HepG2 (cell line): Measurements from ENCODE around the gene ATP11A. TPM values are rescaled to one million over a fixed set of nuclear protein-coding genes. Genes with fewer than 3 reads are reported as not detected.

Experiments used
- ATAC-seq: fragments of 200-7000 bp; cut with Tn5 transposase; 3 replicates; pipeline ENCODE4 v1.9.1; 2020; ENCODE audit warnings: mild to moderate bottlenecking, moderate library complexity
- BruUV-seq: library from RNA; stranded (reverse); fragments of 400-500 nt; replicated peaks from 2 replicates; lab custom pipeline; 2021; lab: Mats Ljungman, UMichigan
- CTCF ChIA-PET: fragments of 300-600 bp; formaldehyde crosslinking; extraction: SDS; loops from one replicate; lab custom pipeline; 2021; ENCODE audit warnings: low total read pairs, inconsistent platforms, low intra/inter-chr PET ratio; lab: Yijun Ruan, JAX
- POLR2A ChIA-PET: fragments of 350-600 bp; sonication (Branson Sonifier 250); formaldehyde crosslinking; loops from one replicate; lab custom pipeline; 2020; ENCODE audit warnings: antibody characterized with exemption, inconsistent platforms; lab: Yijun Ruan, JAX
- DNase-seq: peaks from one replicate; pipeline ENCODE4 v3.0.0-alpha.2; 2015; ENCODE audit warnings: low spot score
- FAIRE-seq: peaks from 3 replicates; lab custom pipeline; 2011; peaks lifted over from hg19 to GRCh38; lab: Jason Lieb, UNC
- H2AFZ ChIP-seq: one replicate; pipeline ENCODE4 v1.6.1; 2011; ENCODE audit warnings: low read length, inconsistent platforms
- H3K27ac ChIP-seq: fragments of 300-600 bp; 3 replicates; pipeline ENCODE4 v1.8.0; 2011; ENCODE audit warnings: mixed run types, mild to moderate bottlenecking, mixed read lengths, low read length, inconsistent platforms; ENCODE audit not compliant: insufficient read depth; ENCODE audit errors: extremely low read length
- H3K27me3 ChIP-seq, 2 experiments: fragments of 200-600 bp in 1 of 2; 2 replicates in 1 of 2; 3 replicates in 1 of 2; pipeline versions ENCODE4 v1.6.0 to v1.8.0; 2011; ENCODE audit warnings: low read length in 2 of 2, mild to moderate bottlenecking in 2 of 2, moderate library complexity in 2 of 2, inconsistent platforms in 1 of 2; ENCODE audit not compliant: insufficient read depth in 2 of 2, control insufficient read depth in 1 of 2
- H3K36me3 ChIP-seq, 2 experiments: fragments of 200-600 bp in 1 of 2; replicated peaks in 1 of 2; 2 replicates in 1 of 2; 3 replicates in 1 of 2; pipeline versions ENCODE4 v1.5.1 to v1.8.0; 2011; ENCODE audit warnings: low read length in 2 of 2, inconsistent platforms in 1 of 2; ENCODE audit not compliant: insufficient read depth in 2 of 2, control insufficient read depth in 1 of 2
- H3K4me1 ChIP-seq: 2 replicates; pipeline ENCODE4 v1.5.1; 2012; ENCODE audit warnings: low read length, inconsistent platforms; ENCODE audit not compliant: insufficient read depth
- H3K4me2 ChIP-seq: 2 replicates; pipeline ENCODE4 v1.6.0; 2011; ENCODE audit warnings: low read depth, low read length, inconsistent platforms
- H3K4me3 ChIP-seq, 3 experiments: fragments of 200-600 bp in 1 of 3; sonication (generic), shearing (Covaris generic) in 1 of 3; replicated peaks in 1 of 3; 2 replicates each; pipeline ENCODE4 v1.5.1; 2011 to 2016; ENCODE audit warnings: low read length in 3 of 3, inconsistent platforms in 2 of 3, low read depth in 2 of 3, mild to moderate bottlenecking in 2 of 3, control low read depth in 1 of 3, mixed read lengths in 1 of 3; ENCODE audit not compliant: insufficient read depth in 1 of 3
- H3K79me2 ChIP-seq: one replicate; pipeline ENCODE4 v1.6.1; 2011; ENCODE audit warnings: low read length, inconsistent platforms; ENCODE audit not compliant: insufficient read depth
- H3K9ac ChIP-seq: 2 replicates; pipeline ENCODE4 v1.6.0; 2011; ENCODE audit warnings: mild to moderate bottlenecking, low read depth, low read length, inconsistent platforms; ENCODE audit not compliant: insufficient read depth
- H3K9me3 ChIP-seq: 2 replicates; pipeline ENCODE4 v1.5.1; 2012; ENCODE audit warnings: mild to moderate bottlenecking, low read length
- H4K20me1 ChIP-seq: 2 replicates; pipeline ENCODE4 v1.6.0; 2011; ENCODE audit warnings: inconsistent platforms, mild to moderate bottlenecking, low read length, moderate library complexity; ENCODE audit not compliant: insufficient read depth
- CREB1 ChIP-seq, 2 experiments: fragments of 450-650 bp in 1 of 2; IDR thresholded peaks; 2 replicates each; pipeline ENCODE4 v1.6.1; 2016 to 2017; ENCODE audit warnings: control low read depth in 1 of 2, mild to moderate bottlenecking in 1 of 2, missing compliant biosample characterization in 1 of 2, missing genetic modification characterization in 1 of 2
- NBN ChIP-seq: fragments of 450-650 bp; conservative IDR thresholded peaks from 2 replicates; pipeline ENCODE4 v1.6.1; 2017
- NFYC ChIP-seq: IDR thresholded peaks from 2 replicates; pipeline ENCODE4 v1.6.1; 2016; ENCODE audit warnings: missing genetic modification reagents, missing compliant biosample characterization
- PHF5A ChIP-seq: IDR thresholded peaks from one replicate; pipeline ENCODE4 v1.6.1; 2018; ENCODE audit warnings: low read depth, missing genetic modification reagents; ENCODE audit not compliant: unreplicated experiment
- SNAI1 ChIP-seq: sonication (generic); formaldehyde crosslinking; IDR thresholded peaks from 2 replicates; pipeline ENCODE4 v1.5.0; 2020; ENCODE audit warnings: mild to moderate bottlenecking, missing genetic modification reagents, borderline replicate concordance
- SP2 ChIP-seq: sonication (generic); formaldehyde crosslinking; IDR thresholded peaks from 2 replicates; pipeline ENCODE4 v1.5.1; 2020; ENCODE audit warnings: mild to moderate bottlenecking, missing genetic modification reagents
- STAT6 ChIP-seq: sonication (generic); formaldehyde crosslinking; IDR thresholded peaks from 2 replicates; pipeline ENCODE4 v1.4.0; 2020; ENCODE audit warnings: missing genetic modification reagents, mild to moderate bottlenecking, borderline replicate concordance
- ZBTB2 ChIP-seq: sonication (generic); formaldehyde crosslinking; IDR thresholded peaks from 2 replicates; pipeline ENCODE4 v1.8.0; 2022; ENCODE audit warnings: low read depth, missing genetic modification reagents
- ZNF224 ChIP-seq: sonication (generic); formaldehyde crosslinking; IDR thresholded peaks from 2 replicates; pipeline ENCODE4 v1.5.0; 2020; ENCODE audit warnings: mild to moderate bottlenecking, missing genetic modification reagents
- ZNF430 ChIP-seq: sonication (generic); formaldehyde crosslinking; IDR thresholded peaks from 2 replicates; pipeline ENCODE4 v1.9.0; 2021; ENCODE audit warnings: mild to moderate bottlenecking, missing genetic modification reagents
- ZNF777 ChIP-seq: sonication (generic); formaldehyde crosslinking; IDR thresholded peaks from 2 replicates; pipeline ENCODE4 v1.4.0; 2020; ENCODE audit warnings: missing genetic modification reagents
- WGBS: methylation state at CpG from one replicate; pipeline ENCODE4 v1.1.6; 2017; ENCODE audit warnings: low lambda C conversion rate; 5-methylcytosine and 5-hydroxymethylcytosine counted together
- in situ Hi-C: cut with HindIII; loops from 2 replicates; pipeline ENCODE4 v1.10.0; 2017; ENCODE audit warnings: low pct_unique_long_range_greater_than_20kb; ENCODE audit not compliant: extremely low pct_ligation_motif_present
- intact Hi-C: fragments of 100-400 bp; cut with micrococcal nuclease; formaldehyde crosslinking; loops from one replicate; pipeline ENCODE4 v1.10.0; 2022; ENCODE audit not compliant: unreplicated experiment
- polyA plus RNA-seq, 8 experiments: library from polyadenylated mRNA; depleted of rRNA in 3 of 8; stranded (reverse) in 7 of 8; unstranded in 1 of 8; fragments of >200 nt; fragmentation: Illumina TruSeq in 4 of 8; extraction: Trizol in 4 of 8; gene quantifications; 2 replicates each; pipeline versions ENCODE4 v1.2.1 to v1.2.3, GENCODE V29; 2011 to 2016; ENCODE audit warnings: low read depth in 4 of 8, missing spikeins in 1 of 8, mixed read lengths in 1 of 8; ENCODE audit not compliant: insufficient read depth in 1 of 8
- total RNA-seq, 5 experiments: library from RNA; depleted of rRNA; stranded (reverse); fragments of >200 nt; fragmentation: Illumina TruSeq; extraction: Trizol; gene quantifications; 2 replicates each; pipeline ENCODE4 v1.2.3, GENCODE V29; 2016; ENCODE audit warnings: low read depth in 1 of 5
- TF ChIP-seq, protein P1 (sequence below): sonication (generic); formaldehyde crosslinking; IDR thresholded peaks from 2 replicates; pipeline ENCODE4 v1.8.0; 2022; ENCODE audit warnings: mild to moderate bottlenecking, missing genetic modification reagents, borderline replicate concordance

ATP11A gene
- total and polyA plus RNA-seq, 2 of the 13 experiments (the other 11 are each of a cell fraction or from before 2014, with no cell fraction given): 18.4 to 20.1 TPM

GRCh38 chr13:112905086-112905485 lies 215.2 kb downstream of the ATP11A start:
- TF ChIP-seq NBN (no peak), SNAI1 (CRISPR knock-in tag) (no peak), NFYC (CRISPR knock-in tag) (0 out of 2 replicates have a peak, but pooled peaks have one; percentile 13)
- no peak overlapping the region for H3K9ac ChIP-seq
- peak overlapping the region; percentile 73 for H3K27ac ChIP-seq
- H3K4me1 ChIP-seq: peaks cover 57% of the 10 kb centered on the region
- no peak overlapping the region for H2AFZ ChIP-seq
- no peak overlapping the region for H3K4me3 ChIP-seq
- peak overlapping the region; percentile 73; the same call in 1 of the 2 replicates for H3K4me2 ChIP-seq
- H3K9me3 ChIP-seq: no peaks in the 10 kb centered on the region
- FAIRE-seq (no peak), ATAC-seq (no peak), DNase-seq (no peak)
- H3K79me2 ChIP-seq: peaks cover 10% of the 10 kb centered on the region
- in situ Hi-C loops (no loop called here), intact Hi-C loops (no loop called here)
- H3K27me3 ChIP-seq: no peaks in the 10 kb centered on the region
- peaks cover 5 to 24% of the 10 kb centered on the region in 2 experiments; a peak in 4 of 5 replicates for H3K36me3 ChIP-seq
- no peaks in the 10 kb centered on the region for H4K20me1 ChIP-seq
- 93% methylated on average over 9 of the region's 9 CpGs for WGBS
- ChIA-PET CTCF (no interaction called here), POLR2A (interaction anchor here (4.1 kb wide), 1 partner anchor 11 kb away, joined by 26 read pairs; no protein-coding TSS in a partner anchor)
- BruUV-seq: no TSS peak

DNA sequence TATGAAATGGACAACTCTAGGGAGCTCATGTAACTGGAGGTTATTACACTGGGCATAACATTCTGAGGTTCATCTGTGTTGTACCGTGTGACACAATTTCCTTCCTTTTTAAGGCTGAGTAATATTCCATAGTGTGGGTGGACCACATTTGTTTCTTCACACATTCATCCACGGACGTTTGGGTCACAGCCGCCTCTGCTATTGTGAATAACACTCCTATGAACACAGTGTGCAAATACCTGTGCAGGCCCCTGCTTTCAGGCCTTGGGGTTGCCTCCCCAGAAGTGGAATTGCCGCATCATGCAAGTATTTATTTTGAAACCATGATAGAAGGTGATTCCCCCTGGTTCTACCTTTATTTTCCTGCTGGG lies 215.8 kb downstream of the ATP11A start:
- in situ Hi-C loops (no loop called here), intact Hi-C loops (no loop called here)
- peaks cover 59% of the 10 kb centered on the region for H3K4me1 ChIP-seq
- peak overlapping the region; percentile 73 for H3K4me2 ChIP-seq
- ChIA-PET POLR2A (interaction anchor here (0.7 to 4.1 kb wide), 7 partner anchors 10 to 318 kb away, joined by 3 to 26 read pairs (median 4); partner anchors contain the start of gene TUBGCP3), CTCF (no interaction called here)
- peaks cover 5 to 24% of the 10 kb centered on the region in 2 experiments; a peak in 4 of 5 replicates for H3K36me3 ChIP-seq
- WGBS: 59% methylated on average over 5 of the region's 5 CpGs
- H3K79me2 ChIP-seq: peaks cover 10% of the 10 kb centered on the region
- DNase-seq (no peak), FAIRE-seq (no peak), ATAC-seq (peak; percentile 31)
- H3K27ac ChIP-seq: peak overlapping the region; percentile 73
- no peak overlapping the region for H2AFZ ChIP-seq
- no TSS peak for BruUV-seq
- H3K4me3 ChIP-seq: peak overlapping the region in 2 of 3 experiments; percentile 5 to 50; a peak in 2 of 6 replicates
- no peaks in the 10 kb centered on the region for H4K20me1 ChIP-seq
- no peak overlapping the region for H3K9ac ChIP-seq
- H3K27me3 ChIP-seq: no peaks in the 10 kb centered on the region
- H3K9me3 ChIP-seq: no peaks in the 10 kb centered on the region
- 0 out of 2 replicates have a peak, but pooled peaks have one; percentile 75 for TF ChIP-seq ZNF224 (CRISPR knock-in tag)
- no peak for TF ChIP-seq SP2 (CRISPR knock-in tag)
- TF ChIP-seq STAT6 (CRISPR knock-in tag): 0 out of 2 replicates have a peak, but pooled peaks have one; percentile 29
- no peak for TF ChIP-seq PHF5A (CRISPR knock-in tag)
- no peak for TF ChIP-seq ZBTB2 (CRISPR knock-in tag)
- TF ChIP-seq ZNF430: peak; percentile 34; the same call in 1 of the 2 replicates
- TF ChIP-seq ZNF777: peak; percentile 26; the same call in 1 of the 2 replicates
- no peak for TF ChIP-seq CREB1 (IDR thresholded peaks at IDR 0.05)
- TF ChIP-seq CREB1 (CRISPR knock-in tag; IDR thresholded peaks at IDR 0.05): 0 out of 2 replicates have a peak, but pooled peaks have one; percentile 14
- TF ChIP-seq, protein P1, sequence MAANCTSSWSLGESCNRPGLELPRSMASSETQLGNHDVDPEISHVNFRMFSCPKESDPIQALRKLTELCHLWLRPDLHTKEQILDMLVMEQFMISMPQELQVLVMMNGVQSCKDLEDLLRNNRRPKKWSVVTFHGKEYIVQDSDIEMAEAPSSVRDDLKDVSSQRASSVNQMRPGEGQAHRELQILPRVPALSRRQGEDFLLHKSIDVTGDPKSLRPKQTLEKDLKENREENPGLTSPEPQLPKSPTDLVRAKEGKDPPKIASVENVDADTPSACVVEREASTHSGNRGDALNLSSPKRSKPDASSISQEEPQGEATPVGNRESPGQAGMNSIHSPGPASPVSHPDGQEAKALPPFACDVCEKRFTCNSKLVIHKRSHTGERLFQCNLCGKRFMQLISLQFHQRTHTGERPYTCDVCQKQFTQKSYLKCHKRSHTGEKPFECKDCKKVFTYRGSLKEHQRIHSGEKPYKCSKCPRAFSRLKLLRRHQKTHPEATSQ (CRISPR knock-in tag): no peak
